HepG2 (cell line): ENCODE measurements around the gene PAEP. TPM values are rescaled to one million over a fixed set of nuclear protein-coding genes. Genes with fewer than 3 reads are reported as not detected.
"Not testable (repeated sequence)": the region's sequence is repeated elsewhere in the genome, so short reads cannot be mapped to it uniquely, and the experiment has no call there.

ENCODE experiments used
- ATAC-seq: fragments of 200-7000 bp; cut with Tn5 transposase; 3 replicates; pipeline ENCODE4 v1.9.1; 2020; ENCODE audit warnings: mild to moderate bottlenecking, moderate library complexity
- BruUV-seq: library from RNA; stranded (reverse); fragments of 400-500 nt; replicated peaks from 2 replicates; lab custom pipeline; 2021; lab: Mats Ljungman, UMichigan
- CTCF ChIA-PET: fragments of 300-600 bp; formaldehyde crosslinking; extraction: SDS; loops from one replicate; lab custom pipeline; 2021; ENCODE audit warnings: low total read pairs, inconsistent platforms, low intra/inter-chr PET ratio; lab: Yijun Ruan, JAX
- POLR2A ChIA-PET: fragments of 350-600 bp; sonication (Branson Sonifier 250); formaldehyde crosslinking; loops from one replicate; lab custom pipeline; 2020; ENCODE audit warnings: antibody characterized with exemption, inconsistent platforms; lab: Yijun Ruan, JAX
- DNase-seq: peaks from one replicate; pipeline ENCODE4 v3.0.0-alpha.2; 2015; ENCODE audit warnings: low spot score
- FAIRE-seq: peaks from 3 replicates; lab custom pipeline; 2011; peaks lifted over from hg19 to GRCh38; lab: Jason Lieb, UNC
- H2AFZ ChIP-seq: one replicate; pipeline ENCODE4 v1.6.1; 2011; ENCODE audit warnings: low read length, inconsistent platforms
- H3K27ac ChIP-seq: fragments of 300-600 bp; 3 replicates; pipeline ENCODE4 v1.8.0; 2011; ENCODE audit warnings: mixed run types, mild to moderate bottlenecking, mixed read lengths, low read length, inconsistent platforms; ENCODE audit not compliant: insufficient read depth; ENCODE audit errors: extremely low read length
- H3K27me3 ChIP-seq, 2 experiments: fragments of 200-600 bp in 1 of 2; 2 replicates in 1 of 2; 3 replicates in 1 of 2; pipeline versions ENCODE4 v1.6.0 to v1.8.0; 2011; ENCODE audit warnings: low read length in 2 of 2, mild to moderate bottlenecking in 2 of 2, moderate library complexity in 2 of 2, inconsistent platforms in 1 of 2; ENCODE audit not compliant: insufficient read depth in 2 of 2, control insufficient read depth in 1 of 2
- H3K36me3 ChIP-seq, 2 experiments: fragments of 200-600 bp in 1 of 2; replicated peaks in 1 of 2; 2 replicates in 1 of 2; 3 replicates in 1 of 2; pipeline versions ENCODE4 v1.5.1 to v1.8.0; 2011; ENCODE audit warnings: low read length in 2 of 2, inconsistent platforms in 1 of 2; ENCODE audit not compliant: insufficient read depth in 2 of 2, control insufficient read depth in 1 of 2
- H3K4me1 ChIP-seq: 2 replicates; pipeline ENCODE4 v1.5.1; 2012; ENCODE audit warnings: low read length, inconsistent platforms; ENCODE audit not compliant: insufficient read depth
- H3K4me2 ChIP-seq: 2 replicates; pipeline ENCODE4 v1.6.0; 2011; ENCODE audit warnings: low read depth, low read length, inconsistent platforms
- H3K4me3 ChIP-seq, 3 experiments: fragments of 200-600 bp in 1 of 3; sonication (generic), shearing (Covaris generic) in 1 of 3; replicated peaks in 1 of 3; 2 replicates each; pipeline ENCODE4 v1.5.1; 2011 to 2016; ENCODE audit warnings: low read length in 3 of 3, inconsistent platforms in 2 of 3, low read depth in 2 of 3, mild to moderate bottlenecking in 2 of 3, control low read depth in 1 of 3, mixed read lengths in 1 of 3; ENCODE audit not compliant: insufficient read depth in 1 of 3
- H3K79me2 ChIP-seq: one replicate; pipeline ENCODE4 v1.6.1; 2011; ENCODE audit warnings: low read length, inconsistent platforms; ENCODE audit not compliant: insufficient read depth
- H3K9ac ChIP-seq: 2 replicates; pipeline ENCODE4 v1.6.0; 2011; ENCODE audit warnings: mild to moderate bottlenecking, low read depth, low read length, inconsistent platforms; ENCODE audit not compliant: insufficient read depth
- H3K9me3 ChIP-seq: 2 replicates; pipeline ENCODE4 v1.5.1; 2012; ENCODE audit warnings: mild to moderate bottlenecking, low read length
- H4K20me1 ChIP-seq: 2 replicates; pipeline ENCODE4 v1.6.0; 2011; ENCODE audit warnings: inconsistent platforms, mild to moderate bottlenecking, low read length, moderate library complexity; ENCODE audit not compliant: insufficient read depth
- ASH2L ChIP-seq: fragments of 300-600, 200-600 bp; sonication (generic); IDR thresholded peaks from 2 replicates; pipeline ENCODE4 v1.7.0; 2017; ENCODE audit warnings: low read depth, mild to moderate bottlenecking, moderate library complexity, mixed read lengths, low read length; ENCODE audit not compliant: insufficient read length
- FLYWCH1 ChIP-seq: sonication (generic); formaldehyde crosslinking; IDR thresholded peaks from 2 replicates; pipeline ENCODE4 v1.8.1; 2023; ENCODE audit warnings: mild to moderate bottlenecking, missing genetic modification reagents
- PAX8 ChIP-seq: sonication (generic); formaldehyde crosslinking; IDR thresholded peaks from 2 replicates; pipeline ENCODE4 v1.8.0; 2022; ENCODE audit warnings: mild to moderate bottlenecking, missing genetic modification reagents, borderline replicate concordance
- PHF21A ChIP-seq: sonication (generic); formaldehyde crosslinking; IDR thresholded peaks from 2 replicates; pipeline ENCODE4 v1.5.0; 2020; ENCODE audit warnings: mild to moderate bottlenecking, missing genetic modification reagents
- WGBS: methylation state at CpG from one replicate; pipeline ENCODE4 v1.1.6; 2017; ENCODE audit warnings: low lambda C conversion rate; 5-methylcytosine and 5-hydroxymethylcytosine counted together
- in situ Hi-C: cut with HindIII; loops from 2 replicates; pipeline ENCODE4 v1.10.0; 2017; ENCODE audit warnings: low pct_unique_long_range_greater_than_20kb; ENCODE audit not compliant: extremely low pct_ligation_motif_present
- intact Hi-C: fragments of 100-400 bp; cut with micrococcal nuclease; formaldehyde crosslinking; loops from one replicate; pipeline ENCODE4 v1.10.0; 2022; ENCODE audit not compliant: unreplicated experiment
- polyA plus RNA-seq, 8 experiments: library from polyadenylated mRNA; depleted of rRNA in 3 of 8; stranded (reverse) in 7 of 8; unstranded in 1 of 8; fragments of >200 nt; fragmentation: Illumina TruSeq in 4 of 8; extraction: Trizol in 4 of 8; gene quantifications; 2 replicates each; pipeline versions ENCODE4 v1.2.1 to v1.2.3, GENCODE V29; 2011 to 2016; ENCODE audit warnings: low read depth in 4 of 8, missing spikeins in 1 of 8, mixed read lengths in 1 of 8; ENCODE audit not compliant: insufficient read depth in 1 of 8
- total RNA-seq, 5 experiments: library from RNA; depleted of rRNA; stranded (reverse); fragments of >200 nt; fragmentation: Illumina TruSeq; extraction: Trizol; gene quantifications; 2 replicates each; pipeline ENCODE4 v1.2.3, GENCODE V29; 2016; ENCODE audit warnings: low read depth in 1 of 5
- TF ChIP-seq, protein P1 (sequence below): fragments of 450-650 bp; IDR thresholded peaks from 2 replicates; pipeline ENCODE4 v1.6.1; 2017
- TF ChIP-seq, protein P2 (sequence below): sonication (generic); formaldehyde crosslinking; IDR thresholded peaks from 2 replicates; pipeline ENCODE4 v1.4.0; 2020; ENCODE audit warnings: mild to moderate bottlenecking, missing genetic modification reagents

The PAEP gene
- total and polyA plus RNA-seq, 2 of the 13 experiments (the other 11 are each of a cell fraction or from before 2014, with no cell fraction given), result 0.75 to 10.8 TPM

DNA sequence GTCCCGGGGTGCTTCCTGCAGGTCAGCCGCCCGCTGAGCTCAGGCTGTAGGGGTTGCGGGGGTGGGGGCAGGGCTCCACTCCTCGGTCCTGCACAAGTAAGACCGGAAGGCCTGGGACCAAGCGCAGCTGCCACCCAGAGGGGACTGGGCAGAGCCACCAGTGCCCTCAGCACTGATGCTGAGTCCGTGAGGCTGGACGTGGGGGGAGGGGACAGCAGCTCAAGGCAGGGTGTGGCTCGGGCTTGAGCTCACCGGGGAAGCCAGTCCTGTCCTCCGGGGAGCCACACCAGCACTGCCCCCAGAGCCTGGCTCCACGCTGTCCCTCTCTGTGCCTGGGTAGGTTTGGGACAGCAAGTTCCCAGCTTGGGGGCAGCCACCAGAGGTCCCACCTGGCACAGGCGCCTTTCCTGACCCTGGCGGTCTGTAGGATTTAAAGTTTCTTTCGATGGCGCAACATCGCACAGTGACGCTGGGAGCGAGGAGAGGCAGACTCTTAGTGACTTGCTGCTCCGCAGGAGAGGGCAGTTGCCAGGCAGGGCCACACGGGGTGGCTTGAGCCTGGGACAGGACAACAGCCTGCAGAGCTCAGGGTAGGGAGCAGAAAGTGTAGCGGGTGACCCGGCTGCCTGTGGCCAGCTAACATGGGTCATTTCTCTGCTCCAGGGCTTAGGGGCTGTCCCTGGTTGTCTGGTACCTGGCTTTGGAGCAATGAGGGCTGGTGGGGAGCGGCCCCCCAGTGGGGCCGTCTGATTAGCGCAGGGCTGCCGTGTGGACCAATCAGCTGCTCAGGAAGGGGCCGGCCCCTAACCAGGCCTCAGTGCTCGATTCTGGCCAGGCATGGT, 34.6 kb upstream of the PAEP start (continued):
- TF ChIP-seq, protein P1, sequence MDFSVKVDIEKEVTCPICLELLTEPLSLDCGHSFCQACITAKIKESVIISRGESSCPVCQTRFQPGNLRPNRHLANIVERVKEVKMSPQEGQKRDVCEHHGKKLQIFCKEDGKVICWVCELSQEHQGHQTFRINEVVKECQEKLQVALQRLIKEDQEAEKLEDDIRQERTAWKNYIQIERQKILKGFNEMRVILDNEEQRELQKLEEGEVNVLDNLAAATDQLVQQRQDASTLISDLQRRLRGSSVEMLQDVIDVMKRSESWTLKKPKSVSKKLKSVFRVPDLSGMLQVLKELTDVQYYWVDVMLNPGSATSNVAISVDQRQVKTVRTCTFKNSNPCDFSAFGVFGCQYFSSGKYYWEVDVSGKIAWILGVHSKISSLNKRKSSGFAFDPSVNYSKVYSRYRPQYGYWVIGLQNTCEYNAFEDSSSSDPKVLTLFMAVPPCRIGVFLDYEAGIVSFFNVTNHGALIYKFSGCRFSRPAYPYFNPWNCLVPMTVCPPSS, result no peak

DNA sequence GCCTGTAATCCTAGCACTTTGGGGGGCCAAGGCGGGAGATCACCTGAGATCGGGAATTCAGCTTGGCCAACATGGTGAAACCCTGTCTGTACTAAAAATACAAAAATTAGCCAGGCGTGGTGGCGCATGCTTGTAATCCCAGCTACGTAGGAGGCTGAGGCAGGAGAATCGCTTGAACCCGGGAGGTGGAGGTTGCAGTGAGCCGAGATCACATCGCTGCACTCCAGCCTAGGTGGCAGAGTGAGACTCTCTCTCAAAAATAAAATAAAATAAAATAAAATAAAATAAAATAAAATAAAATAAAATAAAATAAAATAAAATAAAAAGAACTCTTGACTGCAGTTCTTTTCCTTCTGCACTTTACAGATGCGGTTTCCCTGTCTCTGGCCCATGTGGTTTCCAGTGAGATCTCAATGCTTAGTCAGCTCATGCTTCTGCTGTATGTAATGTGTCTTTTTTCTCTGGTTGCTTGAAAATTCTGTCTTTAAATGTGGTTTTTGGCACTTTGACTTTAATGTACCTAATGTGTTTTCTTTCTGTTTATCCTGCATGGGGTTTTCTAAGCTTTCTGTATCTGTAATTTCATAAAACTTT, 32.6 kb upstream of the PAEP start:
- H3K27me3 ChIP-seq, result peaks cover under 1 to 41% of the 10 kb centered on the region in 2 experiments
- H3K79me2 ChIP-seq, in situ Hi-C loops, ATAC-seq, H3K4me3 ChIP-seq, BruUV-seq, H3K9ac ChIP-seq, FAIRE-seq, intact Hi-C loops, H2AFZ ChIP-seq, H3K27ac ChIP-seq, H3K36me3 ChIP-seq, POLR2A ChIA-PET, CTCF ChIA-PET, DNase-seq, H3K4me1 ChIP-seq, H3K9me3 ChIP-seq, H3K4me2 ChIP-seq, H4K20me1 ChIP-seq: not testable (repeated sequence)
- WGBS, result 45% methylated on average over 10 of the region's 10 CpGs

DNA sequence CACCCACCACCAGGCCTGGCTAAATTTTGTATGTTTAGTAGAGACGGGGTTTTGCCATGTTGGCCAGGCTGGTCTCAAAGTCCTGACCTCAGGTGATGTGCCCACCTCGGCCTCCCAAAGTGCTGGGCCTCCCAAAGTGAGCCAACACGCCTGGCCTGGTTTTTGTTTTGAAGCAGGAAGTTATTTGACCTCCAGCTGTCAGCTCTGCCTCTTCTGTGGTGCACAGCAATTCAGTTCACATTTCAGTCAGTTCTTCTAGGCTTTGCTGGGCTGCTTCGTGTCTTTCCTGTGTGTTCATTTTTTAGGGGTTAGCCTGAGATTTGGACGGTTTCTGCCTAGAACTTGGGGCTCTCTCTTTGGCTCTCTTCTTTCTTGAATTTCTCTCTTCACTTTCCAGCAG, 31.4 kb upstream of the PAEP start:
- ATAC-seq, result no peak
- DNase-seq, result no peak
- Histone ChIP-seq H3K4me3 (no peak overlapping the region), H3K4me1 (no peaks in the 10 kb centered on the region; the same call in 1 of the 2 replicates), H3K79me2 (no peaks in the 10 kb centered on the region), H3K27ac (no peak overlapping the region), H3K4me2 (no peak overlapping the region), H2AFZ (no peak overlapping the region), H4K20me1 (no peaks in the 10 kb centered on the region), H3K27me3 (peaks cover 0 to 38% of the 10 kb centered on the region in 2 experiments; a peak in 3 of 5 replicates), H3K9ac (no peak overlapping the region), H3K36me3 (no peaks in the 10 kb centered on the region), H3K9me3 (no peaks in the 10 kb centered on the region)
- 0% methylated on average over 2 of the region's 5 CpGs for WGBS
- ChIA-PET CTCF (no interaction called here), POLR2A (no interaction called here)
- no peak for FAIRE-seq
- TF ChIP-seq ASH2L, result no peak
- TF ChIP-seq PAX8 (CRISPR knock-in tag), result no peak
- TF ChIP-seq, protein P2, sequence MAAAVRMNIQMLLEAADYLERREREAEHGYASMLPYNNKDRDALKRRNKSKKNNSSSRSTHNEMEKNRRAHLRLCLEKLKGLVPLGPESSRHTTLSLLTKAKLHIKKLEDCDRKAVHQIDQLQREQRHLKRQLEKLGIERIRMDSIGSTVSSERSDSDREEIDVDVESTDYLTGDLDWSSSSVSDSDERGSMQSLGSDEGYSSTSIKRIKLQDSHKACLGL (CRISPR knock-in tag), result no peak
- no peak for TF ChIP-seq FLYWCH1
- no peak for TF ChIP-seq PHF21A
- no TSS peak for BruUV-seq
- in situ Hi-C loops (no loop called here), intact Hi-C loops (no loop called here)
